HT-29 (cell line): ENCODE results near the gene RBM20. TPM values are rescaled to one million over a fixed set of nuclear protein-coding genes. Genes with fewer than 3 reads are reported as not detected.
"Not testable (repeated sequence)": the region's sequence is repeated elsewhere in the genome, so short reads cannot be mapped to it uniquely, and the experiment has no call there.

Experiments used
- DNase-seq: peaks from one replicate; pipeline ENCODE4 v3.0.0-alpha.2; 2015; ENCODE audit warnings: low spot score
- total RNA-seq: library from RNA; depleted of rRNA; stranded (reverse); fragments of >200 nt; shearing (Covaris generic); gene quantifications from 2 replicates; pipeline ENCODE4 v1.2.3, GENCODE V29; 2014

RBM20 gene
- total RNA-seq, 1 experiment from 2014 or later = not detected

DNA sequence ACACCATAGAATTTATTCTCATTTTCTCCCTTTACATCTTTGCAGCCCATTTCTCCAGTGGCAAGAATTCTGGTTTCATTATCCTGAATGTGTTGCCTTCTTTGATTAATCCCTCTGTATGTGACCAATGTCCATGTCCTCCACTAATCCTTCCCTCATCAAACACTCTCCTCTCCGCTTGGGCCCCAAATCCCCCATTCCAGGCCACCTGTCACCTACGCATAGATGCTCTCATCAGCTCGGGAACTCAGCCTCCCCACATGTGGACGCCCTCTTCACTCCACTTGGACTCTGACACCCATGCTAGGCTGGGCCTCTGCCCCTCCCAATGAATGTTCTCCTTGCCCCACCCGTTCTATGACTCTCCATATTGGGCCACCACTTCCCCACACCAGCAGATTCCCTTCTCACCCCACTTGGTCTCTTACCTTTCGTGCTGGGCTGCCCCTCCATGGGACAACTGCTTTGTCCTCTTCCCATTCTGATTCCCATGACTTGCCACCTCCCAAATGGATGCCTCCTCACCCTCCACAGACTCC is 18.7 kb upstream of the RBM20 start:
- DNase-seq = no peak

GRCh38 chr10:110625951-110626855 is 17.9 kb upstream of the RBM20 start:
- DNase-seq = no peak

GRCh38 chr10:110628161-110628560 is 16.0 kb upstream of the RBM20 start:
- no peak for DNase-seq

GRCh38 chr10:110629680-110630191 is 14.4 kb upstream of the RBM20 start:
- peak; percentile 38 for DNase-seq

DNA sequence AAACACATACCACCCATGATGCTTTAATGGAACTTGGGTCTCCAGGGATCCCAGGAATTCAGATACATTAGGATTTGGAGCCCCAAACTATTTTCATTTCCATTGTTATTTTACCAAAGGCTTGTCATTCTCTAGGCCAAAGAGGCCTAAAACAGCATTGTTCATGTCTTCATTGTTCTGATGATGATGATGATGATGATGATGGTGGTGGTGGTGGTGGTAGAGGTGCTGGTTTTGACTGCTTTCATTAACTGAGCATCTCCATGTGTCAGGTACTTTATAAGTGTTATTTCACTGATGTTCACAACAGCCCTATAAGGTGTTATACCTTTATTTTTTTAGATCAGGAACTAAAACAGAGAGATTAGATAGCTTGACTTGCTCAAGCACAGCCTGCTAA is 12.2 kb upstream of the RBM20 start:
- DNase-seq = no peak

GRCh38 chr10:110632591-110633215 is 11.4 kb upstream of the RBM20 start:
- DNase-seq = no peak

- DNase-seq = peak; percentile 49
Observed at GRCh38 chr10:110634527-110635209, 9.5 kb upstream of the RBM20 start.

DNA sequence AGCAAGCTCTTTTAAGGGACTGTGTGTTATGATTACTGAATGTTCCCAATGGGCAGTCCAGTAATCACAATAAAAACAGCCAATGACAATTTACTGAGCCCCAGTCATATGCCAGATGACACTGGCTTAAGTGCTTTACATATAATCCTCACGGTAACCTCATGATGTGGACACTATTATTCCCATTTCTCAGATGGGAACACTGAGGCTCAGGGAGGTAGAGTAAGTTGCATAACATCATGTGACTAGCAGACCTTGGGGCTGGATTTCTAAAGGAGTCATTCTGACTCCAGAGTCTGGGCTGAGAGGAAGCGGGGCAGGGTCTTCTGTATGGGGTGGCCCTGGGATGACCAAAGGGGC is 7.6 kb upstream of the RBM20 start:
- DNase-seq = no peak

- DNase-seq = no peak
Observed at GRCh38 chr10:110636932-110637557, 7.1 kb upstream of the RBM20 start.

GRCh38 chr10:110637558-110638053 is 6.5 kb upstream of the RBM20 start:
- no peak for DNase-seq

DNA sequence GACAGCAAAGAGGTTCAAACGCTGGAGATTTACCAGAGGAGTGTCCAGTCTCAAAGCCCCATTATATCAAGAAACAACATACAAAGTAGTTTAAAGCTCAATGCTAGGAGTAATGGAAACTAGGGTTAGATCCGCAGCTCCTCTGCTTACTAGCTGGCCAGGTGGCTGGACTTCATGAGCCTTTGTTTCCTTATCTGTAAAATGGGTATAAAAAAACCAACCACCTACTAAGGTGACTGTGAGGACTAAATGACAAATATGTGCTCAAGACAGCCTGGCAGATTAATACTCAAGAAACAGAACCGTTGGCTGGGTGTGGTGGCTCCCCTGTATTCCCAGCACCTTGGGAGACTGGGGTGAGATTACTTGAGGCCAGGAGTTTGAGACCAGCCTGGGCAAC is 5.8 kb upstream of the RBM20 start:
- DNase-seq = no peak

DNA sequence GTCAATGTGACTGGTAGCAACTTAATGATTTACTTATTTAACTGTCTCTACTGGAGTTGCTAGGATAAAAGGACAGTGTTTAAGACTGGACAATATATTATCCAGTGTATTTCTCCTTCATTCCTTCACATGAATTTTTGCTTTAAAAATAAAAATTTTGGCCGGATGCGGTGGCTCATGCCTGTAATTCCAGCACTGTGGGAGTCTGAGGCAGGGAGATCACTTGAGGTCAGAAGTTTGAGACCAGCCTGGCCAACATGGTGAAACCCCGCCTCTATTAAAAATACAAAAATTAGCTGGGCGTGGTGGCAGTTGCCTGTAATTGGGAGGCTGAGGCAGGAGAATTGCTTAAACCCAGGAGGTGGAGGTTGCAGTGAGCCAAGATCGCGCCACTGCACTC is 5.1 kb upstream of the RBM20 start:
- not testable (repeated sequence) for DNase-seq

DNA sequence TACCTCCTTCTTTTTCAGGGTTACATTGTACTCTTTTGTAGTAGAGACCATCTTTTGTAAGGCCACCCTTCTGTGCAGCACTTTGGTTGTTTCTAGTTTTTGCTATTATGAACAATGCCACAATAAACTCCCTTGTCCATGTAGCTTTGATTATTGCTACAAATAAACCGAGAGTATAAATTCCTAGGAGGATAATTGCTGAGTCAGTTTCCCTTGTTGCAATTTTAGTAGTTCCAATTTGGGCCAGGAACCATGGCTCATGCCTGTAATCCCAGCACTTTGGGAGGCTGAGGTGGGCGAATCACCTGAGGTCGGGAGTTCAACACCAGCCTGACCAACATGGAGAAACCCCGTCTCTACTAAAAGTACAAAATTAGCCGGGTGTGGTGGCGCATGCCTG is 4.3 kb upstream of the RBM20 start:
- not testable (repeated sequence) for DNase-seq

GRCh38 chr10:110641256-110641655 is 2.9 kb upstream of the RBM20 start:
- DNase-seq = no peak

GRCh38 chr10:110642204-110643034 is 1.7 kb upstream of the RBM20 start:
- DNase-seq = no peak

- DNase-seq = no peak
Observed at GRCh38 chr10:110643035-110643652, 992 bp upstream of the RBM20 start.

GRCh38 chr10:110644598-110645462 is 694 bp downstream of the RBM20 start:
- DNase-seq = no peak

GRCh38 chr10:110646417-110647135 is 2.4 kb downstream of the RBM20 start:
- DNase-seq = no peak

DNA sequence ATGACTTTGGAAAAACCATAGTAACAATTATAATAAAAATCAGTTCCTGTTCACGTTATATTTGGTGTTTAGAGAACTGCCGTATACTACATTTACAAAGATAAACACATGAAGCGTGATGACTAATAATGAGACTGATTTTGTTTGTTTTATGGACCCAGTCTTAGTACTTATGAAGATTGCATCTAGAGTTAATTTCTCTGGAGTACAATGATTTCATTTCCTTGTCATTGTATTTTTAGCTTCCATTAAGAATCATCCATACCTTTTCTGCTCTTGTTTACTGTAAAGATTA is 2.9 kb downstream of the RBM20 start:
- no peak for DNase-seq
